HCT116 (cell line): ENCODE results near the gene SLC1A3. TPM values are rescaled to one million over a fixed set of nuclear protein-coding genes. Genes with fewer than 3 reads are reported as not detected.

Experiments used
- ATAC-seq: fragments of 200-7000 bp; cut with Tn5 transposase; 2 replicates; pipeline ENCODE4 v1.9.1; 2020; ENCODE audit warnings: mild to moderate bottlenecking, moderate library complexity
- BruUV-seq: library from RNA; stranded (reverse); fragments of 400-500 nt; replicated peaks from 2 replicates; lab custom pipeline; 2021; lab: Mats Ljungman, UMichigan
- CTCF ChIA-PET: fragments of 300-600 bp; sonication (Branson Sonifier 250); formaldehyde crosslinking; loops from one replicate; lab custom pipeline; 2021; ENCODE audit warnings: antibody characterized with exemption; lab: Charles Lee
- POLR2A ChIA-PET: fragments of 300-600, 350-600 bp; sonication (Branson Sonifier 250); formaldehyde crosslinking; loops from one replicate; lab custom pipeline; 2021; ENCODE audit warnings: antibody characterized with exemption; lab: Charles Lee
- RAD21 ChIA-PET, 2 experiments: fragments of 300-600 bp; sonication (Branson Sonifier 250); formaldehyde crosslinking; loops; one replicate each; lab custom pipeline; 2023; ENCODE audit warnings: low total read pairs in 2 of 2; ENCODE audit not compliant: uncharacterized antibody in 2 of 2, unreplicated experiment in 2 of 2, low non-redundant PET in 1 of 2; lab: Charles Lee
- DNase-seq: peaks from one replicate; pipeline ENCODE4 v3.0.0-alpha.2; 2010; ENCODE audit warnings: low read depth, low spot score
- H2AFZ ChIP-seq: fragments of 200-600 bp; shearing (Covaris generic), sonication (generic); 2 replicates; pipeline ENCODE4 v1.6.1; 2017; ENCODE audit warnings: low read depth, mixed run types, mixed read lengths, antibody characterized with exemption, low read length; ENCODE audit not compliant: poor library complexity, severe bottlenecking
- H3K27ac ChIP-seq: 2 replicates; pipeline ENCODE4 v1.5.1; 2012; ENCODE audit warnings: low read depth, low read length
- H3K27me3 ChIP-seq: fragments of 200-600 bp; sonication (generic); 2 replicates; pipeline ENCODE4 v1.6.1; 2016; ENCODE audit warnings: mixed run types, low read length, mixed read lengths; ENCODE audit not compliant: insufficient read depth
- H3K36me3 ChIP-seq, 2 experiments: fragments of 200-500 bp in 1 of 2; fragments of 200-600 bp in 1 of 2; sonication (Bioruptor generic) in 1 of 2; sonication (generic) in 1 of 2; 2 replicates each; pipeline versions ENCODE4 v1.5.1 to v1.6.1; 2014 to 2016; ENCODE audit warnings: low read length in 2 of 2, inconsistent platforms in 1 of 2, mixed read lengths in 1 of 2, mixed run types in 1 of 2; ENCODE audit not compliant: insufficient read depth in 2 of 2, control insufficient read depth in 1 of 2
- H3K4me1 ChIP-seq, 2 experiments: fragments of 200-600 bp in 1 of 2; sonication (generic) in 1 of 2; 2 replicates each; pipeline versions ENCODE4 v1.5.1 to v1.6.1; 2012 to 2017; ENCODE audit warnings: low read length in 2 of 2, inconsistent platforms in 1 of 2, mild to moderate bottlenecking in 1 of 2, mixed read lengths in 1 of 2, mixed run types in 1 of 2, moderate library complexity in 1 of 2; ENCODE audit not compliant: insufficient read depth in 2 of 2, control insufficient read depth in 1 of 2
- H3K4me2 ChIP-seq: fragments of 200-600 bp; sonication (generic); 2 replicates; pipeline ENCODE4 v1.6.1; 2017; ENCODE audit warnings: mixed run types, low read length, mixed read lengths
- H3K4me3 ChIP-seq, 2 experiments: fragments of 200-600 bp in 1 of 2; sonication (generic) in 1 of 2; replicated peaks in 1 of 2; 2 replicates each; pipeline ENCODE4 v1.5.1; 2011 to 2016; ENCODE audit warnings: low read length in 2 of 2, control low read depth in 1 of 2, low read depth in 1 of 2, mild to moderate bottlenecking in 1 of 2, mixed read lengths in 1 of 2, mixed run types in 1 of 2
- H3K79me2 ChIP-seq: fragments of 200-600 bp; sonication (generic); 2 replicates; pipeline ENCODE4 v1.6.1; 2017; ENCODE audit warnings: mild to moderate bottlenecking, mixed run types, low read length, moderate library complexity, mixed read lengths; ENCODE audit not compliant: insufficient read depth
- H3K9ac ChIP-seq: fragments of 200-600 bp; sonication (generic); 2 replicates; pipeline ENCODE4 v1.6.1; 2016; ENCODE audit warnings: low read length, mixed read lengths
- H3K9me2 ChIP-seq: fragments of 200-600 bp; sonication (generic), shearing (Covaris generic); 2 replicates; pipeline ENCODE4 v1.6.1; 2017; ENCODE audit warnings: mixed run types, mild to moderate bottlenecking, moderate library complexity; ENCODE audit not compliant: insufficient read depth
- H3K9me3 ChIP-seq, 2 experiments: fragments of 200-500 bp in 1 of 2; fragments of 200-600 bp in 1 of 2; sonication (Bioruptor generic) in 1 of 2; sonication (generic) in 1 of 2; 2 replicates each; pipeline ENCODE4 v1.6.1; 2014 to 2017; ENCODE audit warnings: low read length in 2 of 2, mixed read lengths in 2 of 2, inconsistent platforms in 1 of 2, low read depth in 1 of 2, mild to moderate bottlenecking in 1 of 2, mixed run types in 1 of 2, moderate library complexity in 1 of 2; ENCODE audit not compliant: control insufficient read depth in 1 of 2, insufficient read depth in 1 of 2
- H4K20me1 ChIP-seq: fragments of 200-600 bp; sonication (generic), shearing (Covaris generic); 2 replicates; pipeline ENCODE4 v1.6.1; 2017; ENCODE audit warnings: mixed run types, mild to moderate bottlenecking, moderate library complexity; ENCODE audit not compliant: insufficient read depth
- SP1 ChIP-seq: IDR thresholded peaks from 2 replicates; pipeline ENCODE4 v1.6.1; 2012; ENCODE audit warnings: low read depth
- SRF ChIP-seq: IDR thresholded peaks from 2 replicates; pipeline ENCODE4 v1.6.1; 2012; ENCODE audit warnings: low read depth
- ZNF274 ChIP-seq: fragments of 200-500 bp; sonication (Bioruptor generic); IDR thresholded peaks from 2 replicates; pipeline ENCODE4 v1.6.1; 2014; ENCODE audit warnings: mild to moderate bottlenecking, low read depth, low read length, inconsistent platforms
- intact Hi-C: fragments of 100-400 bp; cut with micrococcal nuclease; formaldehyde crosslinking; loops from 2 replicates; pipeline ENCODE4 v1.10.0; 2022
- total RNA-seq: library from RNA; stranded (reverse); gene quantifications from one replicate; pipeline ENCODE4 v1.2.1, GENCODE V29; 2021; ENCODE audit not compliant: unreplicated experiment
- TF ChIP-seq, protein P1 (sequence below): IDR thresholded peaks from 2 replicates; pipeline ENCODE4 v1.6.1; 2012
- TF ChIP-seq, protein P2 (sequence below): IDR thresholded peaks from 2 replicates; pipeline ENCODE4 v1.6.1; 2012
- TF ChIP-seq, protein P3 (sequence below): IDR thresholded peaks from 2 replicates; pipeline ENCODE4 v1.6.1; 2011; ENCODE audit warnings: mild to moderate bottlenecking, low read length, moderate library complexity; ENCODE audit not compliant: insufficient replicate concordance; ENCODE audit errors: extremely low read depth

SLC1A3 gene
- total RNA-seq, 1 experiment from 2014 or later = 12.9 TPM

DNA sequence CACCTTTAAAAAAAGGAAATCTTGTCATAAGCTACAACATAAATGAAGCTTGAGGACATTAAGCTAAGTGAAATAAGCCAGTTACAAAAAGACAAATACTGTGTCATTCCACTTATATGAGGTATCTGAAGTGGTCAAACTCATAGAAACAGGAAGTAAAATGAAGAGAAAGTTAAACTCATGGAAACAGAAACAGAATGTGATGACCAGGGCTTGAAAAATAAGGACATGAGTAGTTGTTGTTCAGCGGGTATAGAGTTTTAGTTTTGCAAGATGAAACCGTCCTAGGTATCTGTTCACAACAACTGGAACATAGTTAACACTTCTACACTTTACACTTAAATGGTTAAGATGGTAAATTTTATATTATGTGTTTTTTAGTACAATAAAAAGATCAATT is 47.8 kb upstream of the SLC1A3 start:
- Histone ChIP-seq H3K9me2 (no peaks in the 10 kb centered on the region), H3K4me1 (no peaks in the 10 kb centered on the region), H3K9me3 (no peaks in the 10 kb centered on the region), H3K9ac (no peak overlapping the region), H4K20me1 (no peaks in the 10 kb centered on the region), H3K27me3 (no peaks in the 10 kb centered on the region), H2AFZ (no peak overlapping the region), H3K79me2 (no peaks in the 10 kb centered on the region), H3K4me2 (no peak overlapping the region), H3K27ac (no peak overlapping the region), H3K36me3 (no peaks in the 10 kb centered on the region), H3K4me3 (no peak overlapping the region)
- ChIA-PET CTCF (no interaction called here), POLR2A (no interaction called here), RAD21 (no interaction called here)
- no peak for ATAC-seq
- TF ChIP-seq SP1 = no peak
- TF ChIP-seq, protein P1, sequence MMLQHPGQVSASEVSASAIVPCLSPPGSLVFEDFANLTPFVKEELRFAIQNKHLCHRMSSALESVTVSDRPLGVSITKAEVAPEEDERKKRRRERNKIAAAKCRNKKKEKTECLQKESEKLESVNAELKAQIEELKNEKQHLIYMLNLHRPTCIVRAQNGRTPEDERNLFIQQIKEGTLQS = no peak
- intact Hi-C loops = loop anchor here (10.0 kb wide), 1 partner anchor 246 kb away; no protein-coding TSS in a partner anchor
- no peak for DNase-seq
- no TSS peak for BruUV-seq

DNA sequence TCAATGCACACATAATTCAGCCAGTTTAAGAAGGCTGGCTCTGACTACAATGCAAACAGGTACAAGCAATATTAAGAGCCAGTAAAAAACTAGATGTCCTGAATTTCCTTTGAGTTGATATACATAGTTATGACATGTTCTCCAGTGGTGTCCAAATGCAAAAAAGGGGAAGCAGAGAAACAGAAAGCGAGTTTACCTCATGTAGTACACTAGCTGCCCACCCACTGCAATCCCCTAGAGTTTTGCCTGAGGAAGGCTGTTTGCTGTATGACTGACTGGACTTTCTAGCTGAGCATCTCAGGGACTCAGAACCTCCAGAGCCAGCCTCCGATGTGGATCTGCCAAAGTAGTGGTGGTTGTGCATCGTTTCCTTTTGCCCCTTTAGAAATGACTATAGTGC is 44.8 kb upstream of the SLC1A3 start:
- ChIA-PET POLR2A (no interaction called here), RAD21 (no interaction called here), CTCF (no interaction called here)
- no peaks in the 10 kb centered on the region for H3K4me1 ChIP-seq
- BruUV-seq = no TSS peak
- no peaks in the 10 kb centered on the region for H4K20me1 ChIP-seq
- intact Hi-C loops = no loop called here
- no peak overlapping the region for H2AFZ ChIP-seq
- no peak overlapping the region for H3K4me3 ChIP-seq
- no peaks in the 10 kb centered on the region for H3K79me2 ChIP-seq
- no peak overlapping the region for H3K27ac ChIP-seq
- no peaks in the 10 kb centered on the region for H3K27me3 ChIP-seq
- H3K9me2 ChIP-seq = no peaks in the 10 kb centered on the region
- no peaks in the 10 kb centered on the region for H3K9me3 ChIP-seq
- H3K9ac ChIP-seq = no peak overlapping the region
- DNase-seq (no peak), ATAC-seq (no peak)
- TF ChIP-seq ZNF274 (no peak), SRF (no peak)
- TF ChIP-seq, protein P2, sequence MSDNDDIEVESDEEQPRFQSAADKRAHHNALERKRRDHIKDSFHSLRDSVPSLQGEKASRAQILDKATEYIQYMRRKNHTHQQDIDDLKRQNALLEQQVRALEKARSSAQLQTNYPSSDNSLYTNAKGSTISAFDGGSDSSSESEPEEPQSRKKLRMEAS = no peak
- TF ChIP-seq, protein P1 = no peak
- TF ChIP-seq, protein P3, sequence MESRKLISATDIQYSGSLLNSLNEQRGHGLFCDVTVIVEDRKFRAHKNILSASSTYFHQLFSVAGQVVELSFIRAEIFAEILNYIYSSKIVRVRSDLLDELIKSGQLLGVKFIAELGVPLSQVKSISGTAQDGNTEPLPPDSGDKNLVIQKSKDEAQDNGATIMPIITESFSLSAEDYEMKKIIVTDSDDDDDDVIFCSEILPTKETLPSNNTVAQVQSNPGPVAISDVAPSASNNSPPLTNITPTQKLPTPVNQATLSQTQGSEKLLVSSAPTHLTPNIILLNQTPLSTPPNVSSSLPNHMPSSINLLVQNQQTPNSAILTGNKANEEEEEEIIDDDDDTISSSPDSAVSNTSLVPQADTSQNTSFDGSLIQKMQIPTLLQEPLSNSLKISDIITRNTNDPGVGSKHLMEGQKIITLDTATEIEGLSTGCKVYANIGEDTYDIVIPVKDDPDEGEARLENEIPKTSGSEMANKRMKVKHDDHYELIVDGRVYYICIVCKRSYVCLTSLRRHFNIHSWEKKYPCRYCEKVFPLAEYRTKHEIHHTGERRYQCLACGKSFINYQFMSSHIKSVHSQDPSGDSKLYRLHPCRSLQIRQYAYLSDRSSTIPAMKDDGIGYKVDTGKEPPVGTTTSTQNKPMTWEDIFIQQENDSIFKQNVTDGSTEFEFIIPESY = no peak
- H3K4me2 ChIP-seq = no peak overlapping the region
- H3K36me3 ChIP-seq = no peaks in the 10 kb centered on the region
